NCI-H226 (cell line): ENCODE results near the gene TUT1.

ENCODE experiments used
- DNase-seq: peaks from one replicate; pipeline ENCODE4 v3.0.0-alpha.2; 2015

TUT1 gene

DNA sequence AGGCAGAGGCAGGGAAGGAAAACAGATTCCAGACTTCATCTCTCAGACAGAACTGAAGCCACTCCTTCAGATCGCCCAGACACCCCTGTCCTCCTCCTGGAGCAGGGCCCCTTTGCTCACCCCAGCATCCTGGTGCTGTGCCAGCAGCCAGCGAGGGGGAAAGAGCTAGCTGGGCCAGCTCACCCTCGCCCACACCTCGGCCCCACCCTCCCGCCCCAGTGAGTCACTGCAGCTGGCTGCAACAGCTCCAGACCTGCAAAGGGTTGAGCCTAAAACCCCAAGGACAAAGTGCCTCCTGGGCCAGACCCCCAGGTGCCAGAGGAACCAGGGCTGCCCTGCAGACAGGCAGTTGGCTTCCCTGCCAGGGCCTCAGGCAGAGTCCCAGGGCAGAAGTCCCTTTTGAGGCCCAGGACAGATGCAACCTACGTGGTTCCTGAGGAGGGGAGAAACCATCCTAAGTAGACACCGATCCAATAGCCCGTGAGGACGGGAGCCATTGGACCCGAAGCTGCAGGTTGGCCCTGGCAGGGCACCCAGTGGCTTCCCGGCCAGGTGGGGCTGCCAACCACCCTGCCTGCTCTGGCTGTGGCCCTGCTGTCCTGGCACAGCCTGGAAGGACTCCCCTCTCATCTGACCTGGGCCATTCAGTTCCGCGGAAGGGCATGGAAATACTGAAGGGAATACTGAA is 51.9 kb downstream of the TUT1 start:
- DNase-seq, result peak; percentile 94

GRCh38 chr11:62538470-62539237 is 52.7 kb downstream of the TUT1 start:
- DNase-seq, result no peak

GRCh38 chr11:62536301-62536957 is 54.9 kb downstream of the TUT1 start:
- no peak for DNase-seq

DNA sequence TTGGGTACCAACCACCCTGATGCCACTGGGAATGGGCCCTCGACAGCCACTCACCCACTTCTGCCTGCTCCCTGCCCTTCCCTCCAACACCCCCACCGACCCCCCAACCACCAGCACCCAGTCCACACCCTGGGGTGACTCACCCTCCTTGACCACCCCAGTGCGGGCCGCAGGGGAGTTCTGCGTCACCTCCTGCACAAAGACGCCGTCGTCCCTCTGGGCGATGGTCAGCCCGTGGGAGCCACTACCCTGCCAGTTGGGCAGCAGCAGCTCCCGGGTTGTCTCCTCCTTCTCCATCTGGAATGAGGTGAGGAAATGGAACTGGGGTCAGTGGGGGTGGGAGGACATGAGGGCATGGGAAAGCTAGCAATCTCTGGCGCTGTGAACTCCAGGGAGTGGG is 55.5 kb downstream of the TUT1 start:
- no peak for DNase-seq

- DNase-seq, result no peak
These were observed 56.4 kb downstream of the TUT1 start for GRCh38 chr11:62534779-62535545.

DNA sequence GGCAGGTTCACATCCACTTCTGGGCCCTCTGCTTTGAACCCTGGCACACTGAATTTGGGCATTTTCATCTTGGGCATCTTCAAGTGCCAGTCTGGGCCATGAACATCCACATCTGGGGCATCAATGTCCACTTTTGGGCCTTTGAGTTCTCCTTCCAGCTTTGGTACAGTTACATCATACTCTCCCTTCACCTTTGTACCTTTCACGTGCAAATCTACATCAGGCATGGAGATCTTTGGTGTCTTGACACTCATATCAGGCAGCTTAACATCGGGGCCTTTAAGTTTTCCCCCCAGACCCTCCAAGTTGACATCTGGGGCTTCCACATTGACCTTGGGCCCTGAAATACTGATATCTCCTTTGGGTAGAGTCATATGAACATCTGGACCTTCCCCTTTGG is 59.2 kb downstream of the TUT1 start:
- no peak for DNase-seq
